ENCODE measurements around the gene CHRNG.

DNA sequence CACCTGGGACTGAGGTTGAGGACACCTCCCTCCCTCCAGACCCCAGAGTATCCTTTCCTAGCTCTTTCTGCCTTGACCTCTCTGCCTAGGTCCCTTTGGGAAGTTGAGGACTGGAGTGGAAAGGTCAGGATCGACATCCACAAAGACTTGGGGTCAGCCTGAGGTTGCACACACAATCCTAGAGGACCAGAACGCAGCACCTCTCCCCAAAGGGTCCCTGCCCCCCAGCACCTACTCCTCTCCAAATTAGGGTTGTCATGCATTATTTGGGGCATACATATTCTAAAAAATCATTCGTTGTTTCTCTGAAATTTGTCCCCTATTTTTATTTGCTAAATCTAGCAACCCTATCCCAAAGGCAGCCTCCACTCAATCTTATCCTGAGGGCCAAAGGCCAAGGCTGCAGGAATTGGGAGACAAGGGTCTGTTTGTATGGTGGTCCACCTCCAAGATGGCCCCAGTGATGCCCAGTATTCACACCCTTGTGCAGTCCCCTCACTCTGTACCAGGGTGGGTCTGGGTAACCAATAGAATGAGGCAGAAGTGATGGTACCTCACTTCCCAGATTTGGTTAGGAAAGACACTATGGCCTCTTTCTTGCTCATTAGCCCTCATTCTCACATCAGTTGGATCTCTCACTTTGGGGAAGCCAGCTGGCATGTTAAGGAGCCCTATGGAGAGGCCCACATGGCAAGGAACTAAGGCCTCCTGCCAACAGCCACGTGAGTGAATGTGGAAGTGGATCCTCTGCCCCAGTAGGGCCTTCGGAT, 3.5 kb upstream of the CHRNG start:
- TF ChIP-seq, protein P1, sequence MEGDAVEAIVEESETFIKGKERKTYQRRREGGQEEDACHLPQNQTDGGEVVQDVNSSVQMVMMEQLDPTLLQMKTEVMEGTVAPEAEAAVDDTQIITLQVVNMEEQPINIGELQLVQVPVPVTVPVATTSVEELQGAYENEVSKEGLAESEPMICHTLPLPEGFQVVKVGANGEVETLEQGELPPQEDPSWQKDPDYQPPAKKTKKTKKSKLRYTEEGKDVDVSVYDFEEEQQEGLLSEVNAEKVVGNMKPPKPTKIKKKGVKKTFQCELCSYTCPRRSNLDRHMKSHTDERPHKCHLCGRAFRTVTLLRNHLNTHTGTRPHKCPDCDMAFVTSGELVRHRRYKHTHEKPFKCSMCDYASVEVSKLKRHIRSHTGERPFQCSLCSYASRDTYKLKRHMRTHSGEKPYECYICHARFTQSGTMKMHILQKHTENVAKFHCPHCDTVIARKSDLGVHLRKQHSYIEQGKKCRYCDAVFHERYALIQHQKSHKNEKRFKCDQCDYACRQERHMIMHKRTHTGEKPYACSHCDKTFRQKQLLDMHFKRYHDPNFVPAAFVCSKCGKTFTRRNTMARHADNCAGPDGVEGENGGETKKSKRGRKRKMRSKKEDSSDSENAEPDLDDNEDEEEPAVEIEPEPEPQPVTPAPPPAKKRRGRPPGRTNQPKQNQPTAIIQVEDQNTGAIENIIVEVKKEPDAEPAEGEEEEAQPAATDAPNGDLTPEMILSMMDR (conservative IDR thresholded peaks at IDR 0.05; ENCODE audit: low read length) = no peak
- TF ChIP-seq EZH2phosphoT487 (IDR thresholded peaks at IDR 0.05; ENCODE audit: borderline replicate concordance) = no peak

Measured in Loucy (cell line).